Caco-2 (cell line): ENCODE data around the gene TAF6. TPM values are rescaled to one million over a fixed set of nuclear protein-coding genes. Genes with fewer than 3 reads are reported as not detected.

Source experiments
- BruUV-seq: library from RNA; stranded (reverse); fragments of 400-500 nt; replicated peaks from 2 replicates; lab custom pipeline; 2021; lab: Mats Ljungman, UMichigan
- CTCF ChIA-PET: fragments of 300-600 bp; sonication (Branson Sonifier 250); formaldehyde crosslinking; loops from one replicate; lab custom pipeline; 2022; ENCODE audit warnings: antibody characterized with exemption; lab: Charles Lee
- POLR2A ChIA-PET: fragments of 300-600 bp; sonication (Branson Sonifier 250); formaldehyde crosslinking; loops from one replicate; lab custom pipeline; 2022; ENCODE audit warnings: antibody characterized with exemption; lab: Charles Lee
- DNase-seq, 2 experiments: peaks; one replicate each; pipeline versions ENCODE4 v3.0.0 to v3.0.0-alpha.2; 2020 to 2022
- H3K27me3 ChIP-seq: replicated peaks from 2 replicates; pipeline ENCODE4 v1.6.0; 2011; ENCODE audit warnings: low read length; ENCODE audit not compliant: control insufficient read depth, insufficient read depth
- H3K36me3 ChIP-seq: 2 replicates; pipeline ENCODE4 v1.5.1; 2011; ENCODE audit warnings: low read length; ENCODE audit not compliant: control insufficient read depth, insufficient read depth
- H3K4me1 ChIP-seq: fragments of 250-450 bp; sonication (Bioruptor Pico); 2 replicates; pipeline ENCODE4 v1.5.1; 2020; ENCODE audit warnings: mild to moderate bottlenecking
- H3K4me3 ChIP-seq: 2 replicates; pipeline ENCODE4 v1.5.1; 2011; ENCODE audit warnings: low read depth, mild to moderate bottlenecking, control low read depth, low read length
- H3K9me3 ChIP-seq: fragments of 250-450 bp; sonication (Bioruptor Pico); 2 replicates; pipeline ENCODE4 v1.5.1; 2020; ENCODE audit warnings: mild to moderate bottlenecking, moderate library complexity
- H3K27ac Mint-ChIP-seq: one replicate; pipeline ENCODE4 v1.8.0; 2022; ENCODE audit warnings: mixed read lengths; ENCODE audit not compliant: unreplicated experiment
- H3K27me3 Mint-ChIP-seq: one replicate; pipeline ENCODE4 v1.8.0; 2022; ENCODE audit warnings: mixed read lengths; ENCODE audit not compliant: insufficient read depth, unreplicated experiment
- H3K36me3 Mint-ChIP-seq: one replicate; pipeline ENCODE4 v1.8.0; 2022; ENCODE audit warnings: mild to moderate bottlenecking, mixed read lengths; ENCODE audit not compliant: insufficient read depth, unreplicated experiment
- H3K4me1 Mint-ChIP-seq: one replicate; pipeline ENCODE4 v1.8.0; 2022; ENCODE audit warnings: low read depth, mixed read lengths; ENCODE audit not compliant: unreplicated experiment
- H3K4me3 Mint-ChIP-seq: one replicate; pipeline ENCODE4 v1.8.0; 2022; ENCODE audit warnings: mild to moderate bottlenecking, moderate library complexity, mixed read lengths; ENCODE audit not compliant: unreplicated experiment
- H3K9me3 Mint-ChIP-seq: one replicate; pipeline ENCODE4 v1.8.0; 2022; ENCODE audit warnings: mixed read lengths; ENCODE audit not compliant: unreplicated experiment
- intact Hi-C: fragments of 100-400 bp; cut with micrococcal nuclease; formaldehyde crosslinking; loops from one replicate; pipeline ENCODE4 v1.10.0; 2022; ENCODE audit not compliant: unreplicated experiment
- total RNA-seq: library from RNA; stranded (reverse); gene quantifications from 2 replicates; pipeline ENCODE4 v1.2.3, GENCODE V29; 2022
- TF ChIP-seq, protein P1 (sequence below), 2 experiments: fragments of 200-600 bp in 1 of 2; IDR thresholded peaks; 1 replicate in 1 of 2; 2 replicates in 1 of 2; pipeline versions ENCODE4 v1.5.1 to v1.8.0; 2011 to 2022; ENCODE audit warnings: antibody characterized with exemption in 1 of 2, control low read depth in 1 of 2, inconsistent platforms in 1 of 2, low read depth in 1 of 2, low read length in 1 of 2, mild to moderate bottlenecking in 1 of 2, moderate library complexity in 1 of 2; ENCODE audit not compliant: insufficient read depth in 1 of 2, severe bottlenecking in 1 of 2, unreplicated experiment in 1 of 2

TAF6 gene
- total RNA-seq, 1 experiment from 2014 or later = 81.2 TPM

DNA sequence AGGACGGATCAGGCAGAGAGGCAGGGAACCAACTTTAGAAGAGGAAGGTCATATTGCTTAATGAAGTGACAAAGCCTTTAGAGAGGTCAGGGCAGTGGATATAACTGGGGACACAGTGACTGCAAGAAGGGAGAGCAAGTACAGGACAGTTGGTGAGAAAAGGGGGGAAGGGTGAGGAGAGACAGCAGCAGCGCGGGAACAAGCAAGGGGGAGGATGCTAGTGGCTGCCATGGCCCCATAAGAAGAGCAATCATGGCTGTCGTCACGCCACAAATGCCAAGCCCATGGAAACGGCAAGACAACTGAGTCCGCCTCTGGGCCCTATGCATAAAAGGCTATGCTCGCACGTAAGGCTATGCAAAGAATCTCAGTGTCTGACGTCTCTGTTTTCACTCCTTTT lies 46.7 kb downstream of the TAF6 start:
- BruUV-seq = no TSS peak
- POLR2A ChIA-PET = no interaction called here
- intact Hi-C loops = no loop called here
- peaks cover 42% of the 10 kb centered on the region for H3K36me3 ChIP-seq
- Mint-ChIP-seq H3K4me1 (no peaks in the 10 kb centered on the region), H3K4me3 (no peak overlapping the region), H3K27ac (no peak overlapping the region), H3K27me3 (no peaks in the 10 kb centered on the region), H3K36me3 (peaks cover 91% of the 10 kb centered on the region), H3K9me3 (peaks cover 34% of the 10 kb centered on the region)
- H3K27me3 ChIP-seq = no peaks in the 10 kb centered on the region
- CTCF ChIA-PET = no interaction called here
- H3K4me3 ChIP-seq = no peak overlapping the region
- peaks cover 38% of the 10 kb centered on the region for H3K9me3 ChIP-seq
- no peak for DNase-seq
- TF ChIP-seq, protein P1, sequence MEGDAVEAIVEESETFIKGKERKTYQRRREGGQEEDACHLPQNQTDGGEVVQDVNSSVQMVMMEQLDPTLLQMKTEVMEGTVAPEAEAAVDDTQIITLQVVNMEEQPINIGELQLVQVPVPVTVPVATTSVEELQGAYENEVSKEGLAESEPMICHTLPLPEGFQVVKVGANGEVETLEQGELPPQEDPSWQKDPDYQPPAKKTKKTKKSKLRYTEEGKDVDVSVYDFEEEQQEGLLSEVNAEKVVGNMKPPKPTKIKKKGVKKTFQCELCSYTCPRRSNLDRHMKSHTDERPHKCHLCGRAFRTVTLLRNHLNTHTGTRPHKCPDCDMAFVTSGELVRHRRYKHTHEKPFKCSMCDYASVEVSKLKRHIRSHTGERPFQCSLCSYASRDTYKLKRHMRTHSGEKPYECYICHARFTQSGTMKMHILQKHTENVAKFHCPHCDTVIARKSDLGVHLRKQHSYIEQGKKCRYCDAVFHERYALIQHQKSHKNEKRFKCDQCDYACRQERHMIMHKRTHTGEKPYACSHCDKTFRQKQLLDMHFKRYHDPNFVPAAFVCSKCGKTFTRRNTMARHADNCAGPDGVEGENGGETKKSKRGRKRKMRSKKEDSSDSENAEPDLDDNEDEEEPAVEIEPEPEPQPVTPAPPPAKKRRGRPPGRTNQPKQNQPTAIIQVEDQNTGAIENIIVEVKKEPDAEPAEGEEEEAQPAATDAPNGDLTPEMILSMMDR (IDR thresholded peaks at IDR 0.05; ENCODE audit: insufficient read depth in 1 of 2, low read depth in 1 of 2, low read length in 1 of 2, severe bottlenecking in 1 of 2, unreplicated experiment in 1 of 2) = no peak
- no peaks in the 10 kb centered on the region for H3K4me1 ChIP-seq

DNA sequence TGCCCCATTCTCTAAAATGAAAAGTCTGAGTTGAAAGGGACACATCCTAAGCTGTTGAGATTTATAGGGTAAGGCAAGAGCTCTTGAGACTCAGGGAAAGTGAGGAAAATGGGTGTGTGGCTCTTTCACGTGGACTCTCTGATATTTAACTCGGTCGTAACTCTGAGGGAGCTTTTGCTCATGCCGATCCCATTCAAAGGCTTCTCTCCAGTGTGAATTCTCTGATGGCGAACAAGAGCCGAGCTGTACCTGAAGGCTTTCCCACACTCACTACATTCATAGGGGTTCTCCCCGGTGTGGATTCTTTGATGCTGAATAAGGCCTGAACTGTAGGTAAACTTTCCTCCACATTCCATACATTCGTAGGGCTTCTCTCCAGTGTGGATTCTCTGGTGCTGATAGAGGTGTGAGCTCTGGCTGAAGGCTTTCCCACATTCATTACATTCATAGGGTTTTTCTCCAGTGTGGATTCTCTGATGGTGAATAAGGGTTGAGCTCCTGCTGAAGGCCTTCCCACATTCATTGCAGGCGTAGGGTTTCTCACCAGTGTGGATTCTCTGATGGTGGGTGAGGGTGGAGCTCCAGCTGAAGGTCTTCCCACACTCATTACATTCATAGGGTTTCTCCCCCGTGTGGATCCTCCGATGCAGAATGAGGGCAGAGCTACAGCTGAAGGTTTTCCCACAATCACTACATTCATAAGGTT lies 48.0 kb downstream of the TAF6 start:
- TF ChIP-seq, protein P1 (IDR thresholded peaks at IDR 0.05; ENCODE audit: insufficient read depth in 1 of 2, low read depth in 1 of 2, low read length in 1 of 2, severe bottlenecking in 1 of 2, unreplicated experiment in 1 of 2) = no peak
- H3K4me3 Mint-ChIP-seq = no peak overlapping the region
- intact Hi-C loops = no loop called here
- CTCF ChIA-PET = no interaction called here
- H3K9me3 ChIP-seq = peaks cover 31% of the 10 kb centered on the region
- POLR2A ChIA-PET = no interaction called here
- peaks cover 34% of the 10 kb centered on the region for H3K9me3 Mint-ChIP-seq
- H3K4me3 ChIP-seq = no peak overlapping the region
- H3K4me1 Mint-ChIP-seq = no peaks in the 10 kb centered on the region
- H3K4me1 ChIP-seq = no peaks in the 10 kb centered on the region
- H3K27me3 Mint-ChIP-seq = no peaks in the 10 kb centered on the region
- BruUV-seq = no TSS peak
- no peaks in the 10 kb centered on the region for H3K27me3 ChIP-seq
- H3K36me3 Mint-ChIP-seq = peaks cover 78% of the 10 kb centered on the region
- peaks cover 39% of the 10 kb centered on the region for H3K36me3 ChIP-seq
- H3K27ac Mint-ChIP-seq = no peak overlapping the region
- DNase-seq = no peak

GRCh38 chr7:100069991-100070390 lies 49.2 kb downstream of the TAF6 start:
- Mint-ChIP-seq H3K27me3 (no peaks in the 10 kb centered on the region), H3K4me1 (no peaks in the 10 kb centered on the region), H3K36me3 (peaks cover 73% of the 10 kb centered on the region), H3K27ac (no peak overlapping the region), H3K4me3 (no peak overlapping the region), H3K9me3 (peaks cover 34% of the 10 kb centered on the region)
- CTCF ChIA-PET = no interaction called here
- intact Hi-C loops = no loop called here
- no TSS peak for BruUV-seq
- TF ChIP-seq, protein P1 (IDR thresholded peaks at IDR 0.05; ENCODE audit: insufficient read depth in 1 of 2, low read depth in 1 of 2, low read length in 1 of 2, severe bottlenecking in 1 of 2, unreplicated experiment in 1 of 2) = no peak
- no peak for DNase-seq
- peaks cover 31% of the 10 kb centered on the region for H3K9me3 ChIP-seq
- peaks cover 34% of the 10 kb centered on the region for H3K36me3 ChIP-seq
- H3K4me3 ChIP-seq = no peak overlapping the region
- no peaks in the 10 kb centered on the region for H3K27me3 ChIP-seq
- POLR2A ChIA-PET = no interaction called here
- no peaks in the 10 kb centered on the region; the same call in 1 of the 2 replicates for H3K4me1 ChIP-seq
